ENCODE data around the gene ADCY2.

The ADCY2 gene

GRCh38 chr5:7855611-7856010, 459.7 kb downstream of the ADCY2 start:
- in situ Hi-C loops (cut with MboI; ENCODE audit: low sequenced_read_pairs) = no loop called here

GRCh38 chr5:7856855-7857254, 460.9 kb downstream of the ADCY2 start:
- in situ Hi-C loops (cut with MboI; ENCODE audit: low sequenced_read_pairs) = no loop called here

GRCh38 chr5:7857361-7857760, 461.4 kb downstream of the ADCY2 start:
- in situ Hi-C loops (cut with MboI; ENCODE audit: low sequenced_read_pairs) = no loop called here

GRCh38 chr5:7857926-7858632, 462.1 kb downstream of the ADCY2 start:
- in situ Hi-C loops (cut with MboI; ENCODE audit: low sequenced_read_pairs) = no loop called here

- in situ Hi-C loops (cut with MboI; ENCODE audit: low sequenced_read_pairs) = no loop called here
Measured at GRCh38 chr5:7866196-7866595, 470.3 kb downstream of the ADCY2 start.

- in situ Hi-C loops (cut with MboI; ENCODE audit: low sequenced_read_pairs) = no loop called here
Measured at GRCh38 chr5:7867260-7867659, 471.3 kb downstream of the ADCY2 start.

- in situ Hi-C loops (cut with MboI; ENCODE audit: low sequenced_read_pairs) = no loop called here
Measured at GRCh38 chr5:7868427-7868772, 472.5 kb downstream of the ADCY2 start.

GRCh38 chr5:7868773-7869473, 473.0 kb downstream of the ADCY2 start, which contains the start of the genes FASTKD3 and MTRR:
Gene FASTKD3 (minus strand): TSS chr5:7869031. CDS start chr5:7868083, 948 bp downstream.
Gene MTRR (plus strand): TSS chr5:7869148. CDS start chr5:7870795, 1,647 bp downstream.
- in situ Hi-C loops (cut with MboI; ENCODE audit: low sequenced_read_pairs) = no loop called here

GRCh38 chr5:7869474-7870136, 473.7 kb downstream of the ADCY2 start:
- in situ Hi-C loops (cut with MboI; ENCODE audit: low sequenced_read_pairs) = no loop called here

GRCh38 chr5:7871653-7872052, 475.7 kb downstream of the ADCY2 start:
- in situ Hi-C loops (cut with MboI; ENCODE audit: low sequenced_read_pairs) = no loop called here

- in situ Hi-C loops (cut with MboI; ENCODE audit: low sequenced_read_pairs) = no loop called here
Measured at GRCh38 chr5:7872517-7873130, 476.7 kb downstream of the ADCY2 start.

GRCh38 chr5:7873216-7873615, 477.3 kb downstream of the ADCY2 start:
- in situ Hi-C loops (cut with MboI; ENCODE audit: low sequenced_read_pairs) = no loop called here

- in situ Hi-C loops (cut with MboI; ENCODE audit: low sequenced_read_pairs) = no loop called here
Measured at GRCh38 chr5:7874639-7875038, 478.7 kb downstream of the ADCY2 start.

- in situ Hi-C loops (cut with MboI; ENCODE audit: low sequenced_read_pairs) = no loop called here
Measured at GRCh38 chr5:7875151-7875550, 479.2 kb downstream of the ADCY2 start.

GRCh38 chr5:7876867-7877266, 480.9 kb downstream of the ADCY2 start:
- in situ Hi-C loops (cut with MboI; ENCODE audit: low sequenced_read_pairs) = no loop called here

GRCh38 chr5:7877851-7878250, 481.9 kb downstream of the ADCY2 start:
- in situ Hi-C loops (cut with MboI; ENCODE audit: low sequenced_read_pairs) = no loop called here

- in situ Hi-C loops (cut with MboI; ENCODE audit: low sequenced_read_pairs) = no loop called here
Measured at GRCh38 chr5:7878381-7878873, 482.5 kb downstream of the ADCY2 start.

All from HL-60/S4 treated with retinoic acid at 250 ng/mL for 4 days and 3 days (cell line).